Neuron (in vitro differentiated cells): ENCODE data around the gene ACAP2.
"Not testable (repeated sequence)": the region's sequence is repeated elsewhere in the genome, so short reads cannot be mapped to it uniquely, and the experiment has no call there.

Source experiments
- H2AFZ ChIP-seq: one replicate; pipeline ENCODE4 v1.6.1; 2013; ENCODE audit warnings: low read depth, mild to moderate bottlenecking, inconsistent platforms, low read length, moderate library complexity
- H3K27me3 ChIP-seq: one replicate; pipeline ENCODE4 v1.6.1; 2013; ENCODE audit warnings: low read length; ENCODE audit not compliant: insufficient read depth
- H3K36me3 ChIP-seq: one replicate; pipeline ENCODE4 v1.6.1; 2013; ENCODE audit warnings: low read length; ENCODE audit not compliant: insufficient read depth
- H3K4me1 ChIP-seq: one replicate; pipeline ENCODE4 v1.6.1; 2013; ENCODE audit warnings: low read length; ENCODE audit not compliant: insufficient read depth
- H3K4me3 ChIP-seq: 2 replicates; pipeline ENCODE4 v1.5.1; 2013; ENCODE audit warnings: mild to moderate bottlenecking, low read length, moderate library complexity
- H3K9me3 ChIP-seq: one replicate; pipeline ENCODE4 v1.6.1; 2013; ENCODE audit warnings: low read length

The ACAP2 gene

GRCh38 chr3:195246581-195246995, 196.2 kb downstream of the ACAP2 start:
- H3K27me3 ChIP-seq = no peaks in the 10 kb centered on the region
- peaks cover 8% of the 10 kb centered on the region for H3K9me3 ChIP-seq
- no peak overlapping the region for H2AFZ ChIP-seq
- H3K4me3 ChIP-seq = no peak overlapping the region
- peaks cover 5% of the 10 kb centered on the region for H3K36me3 ChIP-seq
- H3K4me1 ChIP-seq = no peaks in the 10 kb centered on the region

- Histone ChIP-seq H3K27me3 (no peaks in the 10 kb centered on the region), H3K9me3 (peaks cover 8% of the 10 kb centered on the region), H2AFZ (no peak overlapping the region), H3K4me1 (no peaks in the 10 kb centered on the region), H3K36me3 (peaks cover 5% of the 10 kb centered on the region), H3K4me3 (no peak overlapping the region)
Measured at GRCh38 chr3:195245531-195245951, 197.3 kb downstream of the ACAP2 start.

- Histone ChIP-seq H3K27me3 (no peaks in the 10 kb centered on the region), H3K9me3 (peaks cover 6% of the 10 kb centered on the region), H3K4me1 (no peaks in the 10 kb centered on the region), H2AFZ (no peak overlapping the region), H3K36me3 (peaks cover 3% of the 10 kb centered on the region), H3K4me3 (no peak overlapping the region)
Measured at GRCh38 chr3:195241592-195242355, 201.0 kb downstream of the ACAP2 start.

- peaks cover 9% of the 10 kb centered on the region for H3K9me3 ChIP-seq
Measured at GRCh38 chr3:195240939-195241338, 201.9 kb downstream of the ACAP2 start.

GRCh38 chr3:195240171-195240701, 202.6 kb downstream of the ACAP2 start:
- Histone ChIP-seq H3K9me3 (peaks cover 11% of the 10 kb centered on the region), H3K36me3 (no peaks in the 10 kb centered on the region), H2AFZ (no peak overlapping the region), H3K4me1 (no peaks in the 10 kb centered on the region), H3K4me3 (no peak overlapping the region), H3K27me3 (no peaks in the 10 kb centered on the region)

More at GRCh38 chr3:195240939-195241338, 201.9 kb downstream of the ACAP2 start:
- Histone ChIP-seq H3K4me3 (no peak overlapping the region), H3K36me3 (no peaks in the 10 kb centered on the region), H3K27me3 (no peaks in the 10 kb centered on the region), H2AFZ (no peak overlapping the region), H3K4me1 (no peaks in the 10 kb centered on the region)

GRCh38 chr3:195239121-195239520, 203.7 kb downstream of the ACAP2 start:
- H3K27me3 ChIP-seq = no peaks in the 10 kb centered on the region
- no peak overlapping the region for H3K4me3 ChIP-seq
- H3K4me1 ChIP-seq = no peaks in the 10 kb centered on the region
- no peak overlapping the region for H2AFZ ChIP-seq
- H3K9me3 ChIP-seq = peaks cover 11% of the 10 kb centered on the region
- no peaks in the 10 kb centered on the region for H3K36me3 ChIP-seq

GRCh38 chr3:195238586-195239118, 204.2 kb downstream of the ACAP2 start:
- Histone ChIP-seq H2AFZ (no peak overlapping the region), H3K9me3 (peaks cover 11% of the 10 kb centered on the region), H3K4me3 (no peak overlapping the region), H3K36me3 (no peaks in the 10 kb centered on the region), H3K27me3 (no peaks in the 10 kb centered on the region), H3K4me1 (no peaks in the 10 kb centered on the region)

GRCh38 chr3:195238081-195238571, 204.7 kb downstream of the ACAP2 start:
- Histone ChIP-seq H3K4me1 (no peaks in the 10 kb centered on the region), H2AFZ (no peak overlapping the region), H3K27me3 (no peaks in the 10 kb centered on the region), H3K9me3 (peaks cover 11% of the 10 kb centered on the region), H3K4me3 (no peak overlapping the region), H3K36me3 (no peaks in the 10 kb centered on the region)

- no peaks in the 10 kb centered on the region for H3K4me1 ChIP-seq
- no peaks in the 10 kb centered on the region for H3K36me3 ChIP-seq
- H2AFZ ChIP-seq = no peak overlapping the region
- peaks cover 11% of the 10 kb centered on the region for H3K9me3 ChIP-seq
- H3K4me3 ChIP-seq = no peak overlapping the region
- no peaks in the 10 kb centered on the region for H3K27me3 ChIP-seq
Measured at GRCh38 chr3:195236801-195237570, 205.8 kb downstream of the ACAP2 start.

GRCh38 chr3:195236076-195236798, 206.6 kb downstream of the ACAP2 start:
- H3K36me3 ChIP-seq = no peaks in the 10 kb centered on the region
- H3K27me3 ChIP-seq = no peaks in the 10 kb centered on the region
- no peaks in the 10 kb centered on the region for H3K4me1 ChIP-seq
- no peak overlapping the region for H3K4me3 ChIP-seq
- no peak overlapping the region for H2AFZ ChIP-seq
- peaks cover 11% of the 10 kb centered on the region for H3K9me3 ChIP-seq

GRCh38 chr3:195230244-195230643, 212.6 kb downstream of the ACAP2 start:
- no peaks in the 10 kb centered on the region for H3K27me3 ChIP-seq
- no peaks in the 10 kb centered on the region for H3K4me1 ChIP-seq
- H3K9me3 ChIP-seq = no peaks in the 10 kb centered on the region
- H2AFZ ChIP-seq = no peak overlapping the region
- H3K4me3 ChIP-seq = no peak overlapping the region
- H3K36me3 ChIP-seq = peaks cover 3% of the 10 kb centered on the region

- H2AFZ ChIP-seq, H3K9me3 ChIP-seq: not testable (repeated sequence)
Measured at GRCh38 chr3:195228886-195229285, 213.9 kb downstream of the ACAP2 start.

More at GRCh38 chr3:195228886-195229285, 213.9 kb downstream of the ACAP2 start:
- H3K27me3 ChIP-seq, H3K4me1 ChIP-seq, H3K36me3 ChIP-seq, H3K4me3 ChIP-seq: not testable (repeated sequence)
